Right hindlimb (tissue), 1 donor: Measurements from ENCODE around the gene PKN3.
A peak's percentile ranks its signal among the peaks of the same experiment; 100 is the strongest.
"Not testable (repeated sequence)": the region's sequence is repeated elsewhere in the genome, so short reads cannot be mapped to it uniquely, and the experiment has no call there.

Source experiments
- DNase-seq: peaks from one replicate; pipeline ENCODE4 v3.0.0-alpha.2; 2018

The PKN3 gene

DNA sequence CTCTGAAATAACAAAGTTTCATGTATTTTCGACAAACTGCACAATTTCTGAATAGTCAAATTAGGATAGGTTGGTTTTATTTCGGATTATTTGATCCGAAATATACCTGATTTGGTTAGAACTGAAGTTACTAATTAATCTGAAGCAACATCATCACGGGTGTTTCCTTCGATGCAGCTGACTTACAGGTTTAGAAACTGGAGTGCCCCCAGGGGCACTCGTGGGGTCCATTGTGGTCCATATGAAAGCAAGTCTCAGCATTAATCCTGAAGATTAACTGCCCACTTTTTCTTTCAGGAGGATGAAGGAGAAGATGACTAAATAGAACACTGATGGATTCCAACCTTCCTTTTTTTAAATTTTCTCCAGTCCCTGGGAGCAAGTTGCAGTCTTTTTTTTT lies 8.0 kb upstream of the PKN3 start:
- DNase-seq = no peak

DNA sequence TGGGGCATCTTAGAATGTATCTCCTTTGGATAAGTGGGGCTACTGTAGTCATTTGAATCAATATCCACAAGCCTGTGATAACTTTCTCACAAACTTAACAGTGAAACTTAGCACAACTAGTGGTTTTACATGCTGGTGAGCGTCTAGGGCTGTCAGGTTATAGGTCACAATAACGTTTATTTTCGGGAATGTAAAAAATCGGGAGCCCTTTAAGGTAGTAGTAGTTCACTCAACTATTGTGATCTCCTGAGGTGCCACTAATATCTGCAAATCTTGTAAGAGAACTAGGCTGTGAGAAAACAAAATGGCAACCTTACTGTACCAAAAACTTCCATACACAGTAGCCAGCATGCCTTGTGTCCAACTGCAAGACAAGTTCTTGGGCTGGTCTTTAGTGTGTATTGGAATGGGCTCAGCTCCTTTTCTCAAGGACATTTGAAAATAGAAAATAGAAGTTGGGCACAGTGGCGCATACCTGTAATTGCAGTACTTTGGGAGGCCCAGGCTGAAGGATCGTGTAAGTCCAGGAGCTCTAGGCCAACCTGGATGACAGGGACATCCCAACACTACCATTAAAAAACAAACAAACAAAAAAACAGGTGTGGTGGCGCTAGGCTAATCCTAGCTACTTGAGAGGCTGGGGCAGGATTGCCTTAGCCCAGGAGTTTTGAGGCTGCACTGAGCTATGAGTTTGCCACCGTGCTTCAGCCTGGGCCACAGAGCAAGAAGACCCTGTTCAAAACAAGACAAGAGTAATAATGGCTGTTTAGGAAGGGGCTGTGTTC lies 5.2 kb upstream of the PKN3 start:
- no peak for DNase-seq

DNA sequence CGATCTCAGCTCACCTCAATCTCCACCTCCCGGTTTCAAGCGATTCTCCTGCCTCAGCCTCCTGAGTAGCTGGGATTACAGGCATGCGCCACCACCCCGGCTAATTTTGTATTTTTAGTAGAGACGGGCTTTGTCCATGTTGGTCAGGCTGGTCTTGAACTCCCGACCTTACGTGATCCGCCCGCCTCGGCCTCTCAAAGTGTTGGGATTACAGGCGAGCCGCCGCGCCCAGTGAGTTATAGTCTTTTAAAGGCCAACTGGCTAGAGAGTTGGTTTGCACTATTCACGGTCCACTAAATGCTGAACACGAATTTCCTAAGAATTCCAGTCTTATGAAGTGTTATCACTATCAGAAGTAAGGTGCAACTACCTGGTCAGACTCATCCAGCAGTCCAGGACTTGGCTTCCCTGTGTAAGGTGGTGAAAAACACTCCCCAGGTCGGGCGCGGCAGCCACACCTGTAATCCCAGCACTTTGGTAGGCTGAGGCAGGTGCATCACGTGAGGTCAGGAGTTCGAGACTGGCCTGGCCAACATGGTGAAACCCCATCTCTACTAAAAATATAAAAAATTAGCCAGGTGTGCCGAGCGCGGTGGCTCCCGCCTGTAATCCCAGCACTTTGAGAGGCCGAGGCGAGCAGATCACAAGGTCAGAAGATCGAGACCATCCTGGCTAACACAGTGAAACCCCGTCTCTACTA lies 3.1 kb upstream of the PKN3 start:
- DNase-seq = not testable (repeated sequence)

GRCh38 chr9:128701227-128701854 lies 962 bp upstream of the PKN3 start:
- DNase-seq = no peak

DNA sequence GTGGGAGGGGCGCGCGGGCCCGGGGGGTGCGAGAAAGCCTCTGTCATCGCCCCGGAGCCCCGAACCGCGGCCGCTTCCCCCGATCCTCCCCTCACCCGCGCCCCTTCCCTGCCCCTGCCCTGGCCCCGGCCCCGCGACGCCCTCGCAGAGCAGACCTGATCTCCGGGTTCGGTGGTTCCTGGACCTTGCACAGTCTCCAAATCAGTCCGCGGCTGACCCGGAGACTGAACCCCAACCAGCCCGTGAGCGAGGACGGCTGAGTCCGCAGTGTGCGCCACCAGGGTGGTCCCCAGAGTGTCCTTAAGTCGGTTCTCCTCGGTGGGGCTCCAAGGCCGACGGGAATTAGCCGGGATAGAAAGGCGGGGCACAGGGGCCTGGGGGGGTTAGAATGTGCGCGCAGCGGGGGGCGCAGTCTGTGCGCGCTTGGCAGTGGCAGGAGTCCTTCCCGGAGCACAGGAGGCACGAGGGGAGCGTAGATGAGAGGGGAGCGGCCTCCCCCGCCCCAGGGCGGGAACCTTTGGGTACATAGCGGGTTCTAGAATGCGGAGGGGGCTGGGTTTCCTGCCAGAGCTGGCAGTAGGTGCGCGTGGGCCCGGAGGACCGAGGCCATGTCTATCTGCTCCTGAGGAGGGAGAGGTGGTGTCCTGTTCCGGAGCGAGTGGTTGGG lies 779 bp downstream of the PKN3 start:
- peak; percentile 53 for DNase-seq

DNA sequence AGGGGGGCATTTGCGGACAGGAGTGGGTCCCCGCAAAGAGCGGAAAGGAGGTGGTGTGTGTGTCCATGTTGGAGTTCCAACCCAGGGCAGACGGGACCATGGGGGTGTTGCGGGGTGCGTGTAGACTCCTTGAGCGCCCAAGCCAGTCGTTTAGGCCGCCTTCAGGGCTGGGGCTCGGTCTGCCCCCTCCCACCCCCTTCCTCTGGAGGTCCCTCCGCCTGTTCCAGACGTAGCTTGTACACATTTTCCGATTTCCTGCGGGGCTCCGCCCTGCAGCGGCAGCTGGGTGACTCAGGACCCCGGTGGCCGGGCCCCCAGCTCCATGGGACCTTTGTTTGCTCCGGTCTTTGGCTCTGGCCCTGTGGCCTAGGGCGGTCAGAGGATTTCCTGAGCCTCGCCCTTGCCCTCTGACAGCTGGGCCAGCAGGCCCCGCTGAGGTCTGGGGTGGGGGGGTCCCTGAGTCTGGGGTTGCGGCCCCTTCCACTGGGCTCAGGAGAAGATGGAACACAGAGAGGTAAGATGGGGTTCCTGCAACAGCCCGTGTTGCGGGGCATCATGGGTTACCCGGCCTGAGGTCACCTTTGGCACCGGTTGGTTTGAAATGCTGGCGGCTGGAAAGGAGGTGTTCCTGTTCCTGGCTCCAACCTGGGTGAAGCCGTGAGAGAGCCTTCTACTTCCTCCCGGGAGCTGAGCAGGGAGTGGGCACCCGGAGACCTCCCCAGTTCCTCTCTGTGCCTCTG lies 1.5 kb downstream of the PKN3 start:
- peak; percentile 40 for DNase-seq

DNA sequence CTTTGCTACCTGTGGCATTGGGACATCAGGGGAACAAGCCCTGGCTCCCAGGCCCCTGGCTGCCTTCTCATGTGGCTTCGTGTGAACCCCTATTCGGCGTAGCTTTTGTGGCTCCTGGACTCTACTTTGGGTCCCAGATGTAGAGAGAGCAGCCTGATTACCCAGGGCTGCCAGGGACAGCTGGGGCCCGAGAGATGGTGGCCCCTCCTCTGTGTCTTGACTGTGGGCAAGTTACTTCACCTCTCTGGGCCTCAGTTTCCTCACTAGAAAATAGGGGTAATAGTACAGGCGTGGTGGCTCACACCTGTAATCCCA lies 2.0 kb downstream of the PKN3 start:
- no peak for DNase-seq

- DNase-seq = peak; percentile 22
Measured at GRCh38 chr9:128705051-128705965, 3.0 kb downstream of the PKN3 start.

DNA sequence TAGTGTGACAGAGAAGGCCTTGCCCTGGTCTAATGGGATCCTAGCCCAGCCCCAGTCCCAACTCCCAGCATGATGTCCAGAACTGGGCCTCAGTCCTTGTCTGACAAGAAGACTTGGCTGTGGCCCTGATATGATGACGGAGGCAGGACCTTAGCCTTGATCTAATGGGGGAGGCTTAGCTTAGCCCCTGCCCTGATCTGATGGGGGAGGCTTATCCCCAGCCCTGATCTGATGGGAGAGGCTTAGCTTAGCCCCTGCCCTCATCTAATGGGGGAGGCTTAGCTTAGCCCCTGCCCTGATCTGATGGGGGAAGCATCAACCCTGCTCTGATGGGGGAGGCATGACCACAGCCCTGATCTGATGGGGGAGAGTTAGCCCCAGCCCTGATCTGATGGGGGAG lies 3.7 kb downstream of the PKN3 start:
- DNase-seq = peak; percentile 12

DNA sequence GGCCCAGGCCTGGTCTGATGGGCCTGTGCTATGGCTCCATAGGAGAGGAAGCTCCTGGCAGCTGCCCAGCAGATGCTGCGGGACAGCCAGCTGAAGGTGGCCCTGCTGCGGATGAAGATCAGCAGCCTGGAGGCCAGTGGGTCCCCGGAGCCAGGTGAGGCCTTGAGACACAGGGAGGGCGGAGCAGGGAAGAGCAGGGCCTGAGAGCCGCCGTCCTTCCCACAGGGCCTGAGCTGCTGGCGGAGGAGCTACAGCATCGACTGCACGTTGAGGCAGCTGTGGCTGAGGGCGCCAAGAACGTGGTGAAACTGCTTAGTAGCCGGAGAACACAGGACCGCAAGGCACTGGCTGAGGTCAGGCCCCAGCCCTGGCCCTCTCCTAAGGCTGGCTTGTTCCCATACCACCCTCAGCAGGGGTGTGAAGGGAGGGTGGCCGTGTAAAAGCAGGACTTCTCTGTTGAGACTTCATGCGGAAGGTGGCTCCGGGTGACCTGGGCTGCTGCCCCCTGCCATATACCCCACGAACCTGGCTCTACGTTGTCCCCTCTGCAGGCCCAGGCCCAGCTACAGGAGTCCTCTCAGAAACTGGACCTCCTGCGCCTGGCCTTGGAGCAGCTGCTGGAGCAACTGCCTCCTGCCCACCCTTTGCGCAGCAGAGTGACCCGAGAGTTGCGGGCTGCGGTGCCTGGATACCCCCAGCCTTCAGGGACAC lies 4.5 kb downstream of the PKN3 start:
- DNase-seq = peak; percentile 21

- peak; percentile 2 for DNase-seq
Measured at GRCh38 chr9:128707446-128707845, 5.1 kb downstream of the PKN3 start.

DNA sequence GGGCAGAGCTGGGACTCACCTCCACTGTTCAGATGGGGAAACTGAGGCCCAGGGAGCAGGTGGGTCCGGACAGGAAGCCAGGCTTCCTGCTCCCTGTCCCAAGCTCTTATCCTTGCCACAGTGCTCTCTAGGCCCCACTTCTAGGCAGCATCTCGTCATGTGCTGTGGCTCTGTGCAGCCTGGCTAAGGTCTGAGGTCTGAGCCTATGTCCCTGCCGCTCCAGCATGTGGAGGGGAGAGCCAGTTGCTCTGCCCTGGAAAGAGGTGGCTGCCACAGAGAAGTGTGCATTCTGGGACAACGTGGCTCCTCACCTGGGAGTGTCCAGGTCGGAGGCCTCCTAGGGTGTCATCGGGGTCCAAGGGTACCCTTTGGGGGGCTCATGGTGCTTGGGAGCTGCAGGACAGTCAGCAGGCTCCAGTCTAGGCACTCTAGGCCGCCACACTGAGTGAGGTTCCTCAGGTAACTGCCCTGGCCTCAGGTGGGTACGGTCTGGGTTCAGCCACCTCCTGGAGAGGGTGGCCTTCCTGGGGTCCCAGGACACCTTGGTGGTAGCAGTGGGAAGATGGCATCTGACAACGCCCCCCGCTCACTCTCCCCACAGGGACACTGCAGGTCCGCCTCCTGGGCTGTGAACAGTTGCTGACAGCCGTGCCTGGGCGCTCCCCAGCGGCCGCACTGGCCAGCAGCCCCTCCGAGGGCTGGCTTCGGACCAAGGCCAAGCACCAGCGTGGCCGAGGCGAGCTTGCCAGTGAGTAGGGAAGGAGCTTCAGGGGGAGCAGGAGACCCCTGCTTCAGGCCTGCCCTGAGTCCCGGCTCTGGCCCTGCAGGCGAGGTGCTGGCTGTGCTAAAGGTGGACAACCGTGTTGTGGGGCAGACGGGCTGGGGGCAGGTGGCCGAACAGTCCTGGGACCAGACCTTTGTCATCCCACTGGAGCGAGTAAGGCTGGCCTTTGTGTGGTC lies 10.4 kb downstream of the PKN3 start:
- peak; percentile 11 for DNase-seq

GRCh38 chr9:128713411-128713780 lies 11.1 kb downstream of the PKN3 start:
- DNase-seq = no peak

DNA sequence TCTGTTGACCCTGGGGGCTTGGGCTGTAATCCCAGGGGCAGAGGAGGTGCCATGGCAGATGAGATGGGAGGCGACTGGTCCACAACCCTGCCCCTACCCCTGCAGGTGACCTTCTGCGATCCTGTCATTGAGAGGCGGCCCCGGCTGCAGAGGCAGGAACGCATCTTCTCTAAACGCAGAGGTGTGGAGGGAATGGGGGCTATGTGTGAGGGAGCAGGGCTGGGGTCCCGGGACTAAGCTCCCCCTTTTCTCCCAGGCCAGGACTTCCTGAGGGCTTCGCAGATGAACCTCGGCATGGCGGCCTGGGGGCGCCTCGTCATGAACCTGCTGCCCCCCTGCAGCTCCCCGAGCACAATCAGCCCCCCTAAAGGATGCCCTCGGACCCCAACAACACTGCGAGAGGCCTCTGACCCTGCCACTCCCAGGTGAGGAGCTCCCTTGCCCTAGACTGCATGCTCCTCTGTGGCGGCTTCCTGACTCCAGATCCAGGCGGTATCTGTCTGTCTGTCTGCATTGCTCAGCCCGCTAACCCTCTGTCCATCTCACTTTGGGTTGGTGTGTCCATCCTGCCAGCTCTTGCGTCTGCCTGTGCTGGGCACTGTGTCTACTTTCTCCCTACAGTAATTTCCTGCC lies 11.8 kb downstream of the PKN3 start:
- DNase-seq = peak; percentile 6

DNA sequence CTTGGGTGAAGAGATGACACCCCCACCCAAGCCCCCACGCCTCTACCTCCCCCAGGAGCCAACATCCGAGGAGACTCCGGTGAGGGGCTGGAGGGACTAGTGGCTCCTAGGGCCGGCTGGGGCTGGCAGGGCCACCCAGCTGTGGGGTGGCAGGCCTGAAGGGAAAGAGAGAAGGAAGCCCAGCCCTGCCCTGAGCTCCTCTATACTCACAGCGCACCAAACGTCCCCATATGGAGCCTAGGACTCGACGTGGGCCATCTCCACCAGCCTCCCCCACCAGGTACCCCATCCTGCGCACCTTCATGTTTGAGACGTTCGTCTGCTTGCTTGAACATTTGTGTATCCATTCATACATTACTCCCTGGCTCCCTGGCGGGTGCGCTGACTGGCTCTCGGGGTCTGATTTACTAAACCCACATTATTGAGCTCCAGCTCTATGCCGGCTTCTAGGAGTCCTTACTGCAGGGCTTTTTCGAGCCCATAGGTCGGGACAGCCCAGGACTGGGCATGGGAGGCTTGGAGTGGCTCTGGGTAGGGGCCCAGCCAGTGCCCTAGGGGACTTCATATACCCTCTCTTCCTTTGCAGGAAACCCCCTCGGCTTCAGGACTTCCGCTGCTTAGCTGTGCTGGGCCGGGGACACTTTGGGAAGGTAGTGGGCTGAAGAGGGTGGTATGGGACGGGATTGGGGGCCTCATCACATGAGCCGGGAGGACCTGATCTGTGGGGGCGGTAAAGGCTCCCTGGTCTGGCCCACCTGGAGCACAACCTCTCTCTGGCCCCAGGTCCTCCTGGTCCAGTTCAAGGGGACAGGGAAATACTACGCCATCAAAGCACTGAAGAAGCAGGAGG lies 12.5 kb downstream of the PKN3 start:
- no peak for DNase-seq

DNA sequence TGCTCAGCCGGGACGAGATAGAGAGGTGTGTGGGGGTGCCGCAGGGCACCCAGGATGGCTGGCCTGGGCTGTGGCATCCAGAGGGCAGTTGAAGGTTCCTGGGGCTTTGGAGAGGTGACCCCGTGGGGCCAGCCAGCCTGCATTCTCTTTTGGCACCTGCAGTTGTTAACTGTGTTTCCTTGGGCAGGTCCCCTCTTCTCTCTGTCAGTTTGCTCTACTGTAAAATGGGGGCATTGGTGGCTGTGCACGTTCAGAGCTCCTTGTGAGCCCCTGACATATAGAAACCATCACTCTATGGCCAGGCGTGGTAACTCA lies 13.1 kb downstream of the PKN3 start:
- DNase-seq = peak; percentile 3

DNA sequence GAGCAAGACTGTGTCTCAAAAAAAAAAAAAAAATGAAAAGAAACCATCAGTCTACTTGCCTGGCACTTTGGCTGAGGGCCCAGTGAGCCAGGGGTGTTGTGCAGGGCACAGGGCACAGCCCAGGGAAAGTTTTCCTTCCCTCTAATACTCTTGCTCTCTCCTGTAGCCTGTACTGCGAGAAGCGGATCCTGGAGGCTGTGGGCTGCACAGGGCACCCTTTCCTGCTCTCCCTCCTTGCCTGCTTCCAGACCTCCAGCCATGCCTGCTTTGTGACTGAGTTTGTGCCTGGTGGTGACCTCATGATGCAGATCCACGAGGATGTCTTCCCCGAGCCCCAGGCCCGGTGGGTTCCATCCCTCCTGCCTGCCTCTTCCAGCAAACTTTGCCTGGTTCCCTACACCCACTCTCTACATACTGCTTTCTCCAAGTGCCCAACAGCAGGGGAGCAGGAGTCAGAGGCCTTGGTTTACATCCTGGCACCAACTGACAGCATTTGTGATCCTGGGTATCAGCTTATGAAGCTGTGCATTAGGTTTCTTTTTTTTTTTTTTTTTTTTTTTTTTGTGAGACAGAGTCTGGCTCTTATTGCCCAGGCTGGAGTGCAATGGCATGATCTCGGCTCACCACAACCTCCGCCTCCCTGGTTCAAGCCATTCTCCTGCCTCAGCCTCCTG lies 14.4 kb downstream of the PKN3 start:
- DNase-seq = no peak

GRCh38 chr9:128718047-128718446 lies 15.7 kb downstream of the PKN3 start:
- no peak for DNase-seq
